H9 (cell line): Measurements from ENCODE around the gene MYRF. TPM values are rescaled to one million over a fixed set of nuclear protein-coding genes. Genes with fewer than 3 reads are reported as not detected.
A peak's percentile ranks its signal among the peaks of the same experiment; 100 is the strongest.

ENCODE experiments used
- DNase-seq: peaks from one replicate; pipeline ENCODE4 v3.0.0-alpha.2; 2017
- H2AFZ ChIP-seq: one replicate; pipeline ENCODE4 v1.6.1; 2013; ENCODE audit warnings: mild to moderate bottlenecking, low read length, control low read depth, moderate library complexity
- H2AK5ac ChIP-seq: 2 replicates; pipeline ENCODE4 v1.6.1; 2013; ENCODE audit warnings: low read length, control low read depth, mixed read lengths; ENCODE audit not compliant: insufficient read length
- H2BK120ac ChIP-seq: one replicate; pipeline ENCODE4 v1.6.1; 2013; ENCODE audit warnings: low read depth, mild to moderate bottlenecking, low read length, control low read depth, inconsistent platforms; ENCODE audit not compliant: poor library complexity, severe bottlenecking
- H2BK12ac ChIP-seq: 2 replicates; pipeline ENCODE4 v1.6.1; 2013; ENCODE audit warnings: low read length, control low read depth, mixed read lengths, low read depth; ENCODE audit not compliant: insufficient read length
- H2BK15ac ChIP-seq: 2 replicates; pipeline ENCODE4 v1.6.1; 2013; ENCODE audit warnings: low read depth, low read length, control low read depth
- H2BK20ac ChIP-seq: one replicate; pipeline ENCODE4 v1.6.1; 2013; ENCODE audit warnings: low read depth, mild to moderate bottlenecking, low read length, control low read depth, inconsistent platforms; ENCODE audit not compliant: poor library complexity, severe bottlenecking
- H2BK5ac ChIP-seq: 2 replicates; pipeline ENCODE4 v1.6.1; 2013; ENCODE audit warnings: low read length, control low read depth, mixed read lengths; ENCODE audit not compliant: insufficient read length
- H3K14ac ChIP-seq: 2 replicates; pipeline ENCODE4 v1.6.1; 2013; ENCODE audit warnings: low read length, control low read depth; ENCODE audit not compliant: insufficient read depth
- H3K18ac ChIP-seq: 2 replicates; pipeline ENCODE4 v1.6.1; 2013; ENCODE audit warnings: low read depth, mild to moderate bottlenecking, mixed read lengths, low read length, control low read depth; ENCODE audit not compliant: insufficient read length
- H3K23ac ChIP-seq: 2 replicates; pipeline ENCODE4 v1.6.1; 2013; ENCODE audit warnings: low read length, control low read depth, mixed read lengths, low read depth; ENCODE audit not compliant: insufficient read length
- H3K23me2 ChIP-seq: 2 replicates; pipeline ENCODE4 v1.6.1; 2013; ENCODE audit warnings: low read depth, mild to moderate bottlenecking, mixed read lengths, low read length, control low read depth; ENCODE audit not compliant: insufficient read length, poor library complexity, severe bottlenecking
- H3K27ac ChIP-seq: 2 replicates; pipeline ENCODE4 v1.5.1; 2013; ENCODE audit warnings: low read length, control low read depth, mixed read lengths, low read depth; ENCODE audit not compliant: insufficient read length
- H3K27me3 ChIP-seq: 2 replicates; pipeline ENCODE4 v1.6.1; 2013; ENCODE audit warnings: low read length, control low read depth, inconsistent platforms; ENCODE audit not compliant: insufficient read depth
- H3K4ac ChIP-seq: 2 replicates; pipeline ENCODE4 v1.6.1; 2013; ENCODE audit warnings: low read depth, mild to moderate bottlenecking, control low read depth, inconsistent platforms, low read length, moderate library complexity
- H3K4me1 ChIP-seq: 2 replicates; pipeline ENCODE4 v1.6.1; 2013; ENCODE audit warnings: low read length, control low read depth, inconsistent platforms; ENCODE audit not compliant: insufficient read depth
- H3K4me2 ChIP-seq: 2 replicates; pipeline ENCODE4 v1.6.1; 2013; ENCODE audit warnings: low read length, control low read depth, mixed read lengths; ENCODE audit not compliant: insufficient read length, insufficient read depth
- H3K56ac ChIP-seq: 2 replicates; pipeline ENCODE4 v1.6.1; 2013; ENCODE audit warnings: low read depth, mild to moderate bottlenecking, mixed read lengths, low read length, control low read depth; ENCODE audit not compliant: insufficient read length
- H3K79me1 ChIP-seq: 2 replicates; pipeline ENCODE4 v1.6.1; 2013; ENCODE audit warnings: low read depth, mild to moderate bottlenecking, moderate library complexity, low read length, control low read depth, inconsistent platforms; ENCODE audit not compliant: insufficient read depth, poor library complexity, severe bottlenecking
- H3K79me2 ChIP-seq: 2 replicates; pipeline ENCODE4 v1.6.1; 2013; ENCODE audit warnings: low read length, control low read depth, inconsistent platforms; ENCODE audit not compliant: insufficient read depth
- H3K9ac ChIP-seq: 2 replicates; pipeline ENCODE4 v1.6.1; 2013; ENCODE audit warnings: low read length, control low read depth, mixed read lengths; ENCODE audit not compliant: insufficient read length; ENCODE audit errors: extremely low read depth
- H3K9me3 ChIP-seq: one replicate; pipeline ENCODE4 v1.6.1; 2013; ENCODE audit warnings: low read depth, low read length, inconsistent platforms; ENCODE audit not compliant: control insufficient read depth
- H3T11ph ChIP-seq: one replicate; pipeline ENCODE4 v1.6.1; 2013; ENCODE audit warnings: mild to moderate bottlenecking, low read length, control low read depth, inconsistent platforms
- H4K20me1 ChIP-seq: one replicate; pipeline ENCODE4 v1.6.1; 2013; ENCODE audit not compliant: control insufficient read depth, insufficient read length, insufficient read depth
- H4K5ac ChIP-seq: 2 replicates; pipeline ENCODE4 v1.6.1; 2013; ENCODE audit warnings: low read depth, mild to moderate bottlenecking, mixed read lengths, low read length, control low read depth; ENCODE audit not compliant: insufficient read length
- H4K8ac ChIP-seq: replicated peaks from 2 replicates; pipeline ENCODE4 v1.6.1; 2013; ENCODE audit warnings: low read length, control low read depth, mixed read lengths, low read depth; ENCODE audit not compliant: insufficient read length
- H4K91ac ChIP-seq: 2 replicates; pipeline ENCODE4 v1.6.1; 2013; ENCODE audit warnings: low read depth, mild to moderate bottlenecking, moderate library complexity, mixed read lengths, low read length, control low read depth; ENCODE audit not compliant: insufficient read length
- H3K27ac Mint-ChIP-seq, 3 experiments: 2 replicates in 2 of 3; 3 replicates in 1 of 3; pipeline ENCODE4 v1.8.0; 2020 to 2021; ENCODE audit warnings: mixed read lengths in 3 of 3, mild to moderate bottlenecking in 1 of 3, moderate library complexity in 1 of 3
- H3K27me3 Mint-ChIP-seq: 2 replicates; pipeline ENCODE4 v1.8.0; 2021; ENCODE audit warnings: low read depth, mild to moderate bottlenecking, moderate library complexity, mixed read lengths
- H3K36me3 Mint-ChIP-seq, 3 experiments: 2 replicates in 2 of 3; 3 replicates in 1 of 3; pipeline ENCODE4 v1.8.0; 2020 to 2021; ENCODE audit warnings: low read depth in 3 of 3, mixed read lengths in 3 of 3; ENCODE audit not compliant: insufficient read depth in 1 of 3
- H3K4me1 Mint-ChIP-seq, 2 experiments: 2 replicates each; pipeline ENCODE4 v1.8.0; 2020; ENCODE audit warnings: mixed read lengths in 2 of 2
- H3K4me3 Mint-ChIP-seq, 2 experiments: 2 replicates in 1 of 2; 3 replicates in 1 of 2; pipeline ENCODE4 v1.8.0; 2020 to 2021; ENCODE audit warnings: mild to moderate bottlenecking in 2 of 2, mixed read lengths in 2 of 2, moderate library complexity in 1 of 2
- H3K9me3 Mint-ChIP-seq, 2 experiments: 2 replicates in 1 of 2; 3 replicates in 1 of 2; pipeline ENCODE4 v1.8.0; 2020; ENCODE audit warnings: mild to moderate bottlenecking in 2 of 2, mixed read lengths in 2 of 2, moderate library complexity in 1 of 2
- WGBS: extraction: QIAGEN DNeasy Blood & Tissue Kit; methylation state at CpG from one replicate; pipeline ENCODE4 v1.1.7; 2013; ENCODE audit warnings: missing lambda C conversion rate, low lambda C conversion rate, mixed read lengths; ENCODE audit not compliant: insufficient read length; ENCODE audit errors: extremely low coverage; 5-methylcytosine and 5-hydroxymethylcytosine counted together
- total RNA-seq: library from RNA; stranded (reverse); gene quantifications from 2 replicates; pipeline ENCODE4 v1.2.1, GENCODE V29; 2021
- TF ChIP-seq, protein P1 (sequence below): fragments of 200-600 bp; sonication (generic); conservative IDR thresholded peaks from 3 replicates; pipeline ENCODE4 v1.8.0; 2021; ENCODE audit warnings: antibody characterized with exemption, mild to moderate bottlenecking

The MYRF gene
- total RNA-seq, 1 experiment from 2014 or later: 13.9 TPM

DNA sequence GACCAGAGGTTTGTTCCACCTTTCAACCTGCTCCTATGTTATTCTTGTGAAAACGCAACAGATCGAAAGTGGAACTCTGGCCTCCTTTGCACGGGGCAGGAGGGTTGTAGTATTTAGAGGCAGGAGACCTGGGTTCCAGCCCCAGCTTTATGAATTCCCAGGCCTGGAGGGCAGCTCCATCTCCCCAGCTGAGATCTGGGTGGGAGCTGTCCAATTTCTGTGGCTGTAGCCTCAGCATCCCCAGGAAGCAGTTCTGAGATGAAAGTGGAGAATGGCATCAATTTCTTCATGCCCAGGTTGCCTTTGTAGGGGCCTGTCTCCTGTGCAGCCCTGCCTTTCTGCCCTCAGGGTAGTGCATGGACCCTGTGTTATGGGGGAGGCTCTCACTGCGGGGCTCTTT lies 79.8 kb downstream of the MYRF start:
- Histone ChIP-seq H2BK12ac (no peak overlapping the region), H2BK20ac (no peak overlapping the region), H3K4me1 (peaks cover 11% of the 10 kb centered on the region; the same call in 1 of the 2 replicates), H3K23ac (no peak overlapping the region), H2AK5ac (no peak overlapping the region), H3K9ac (no peak overlapping the region), H3T11ph (no peak overlapping the region), H4K5ac (no peak overlapping the region), H3K27me3 (no peaks in the 10 kb centered on the region), H2AFZ (no peak overlapping the region), H3K4me2 (peak overlapping the region; percentile 96), H2BK120ac (no peak overlapping the region), H4K20me1 (no peaks in the 10 kb centered on the region), H4K91ac (no peak overlapping the region), H3K4ac (no peak overlapping the region), H3K9me3 (no peaks in the 10 kb centered on the region), H3K14ac (no peak overlapping the region; the same call in 1 of the 2 replicates), H3K27ac (peak overlapping the region; percentile 27), H3K18ac (no peak overlapping the region), H3K79me1 (peaks cover 2% of the 10 kb centered on the region), H3K23me2 (peaks cover 12% of the 10 kb centered on the region), H3K79me2 (peaks cover 38% of the 10 kb centered on the region; the same call in 1 of the 2 replicates), H4K8ac (no peak overlapping the region), H2BK15ac (no peak overlapping the region), H2BK5ac (no peak overlapping the region), H3K56ac (no peak overlapping the region)
- no CpG with 5 or more reads among the region's 4 CpGs for WGBS
- Mint-ChIP-seq H3K27ac (peak overlapping the region in 2 of 3 experiments; percentile 33 to 92; a peak in 4 of 7 replicates), H3K27me3 (no peaks in the 10 kb centered on the region), H3K4me1 (peaks cover 59 to 63% of the 10 kb centered on the region in 2 experiments), H3K36me3 (peaks cover 23 to 38% (median 36%) of the 10 kb centered on the region in 3 experiments; a peak in 6 of 7 replicates), H3K4me3 (no peak overlapping the region; a peak in 1 of 5 replicates), H3K9me3 (no peaks in the 10 kb centered on the region)
- DNase-seq: no peak
- TF ChIP-seq, protein P1, sequence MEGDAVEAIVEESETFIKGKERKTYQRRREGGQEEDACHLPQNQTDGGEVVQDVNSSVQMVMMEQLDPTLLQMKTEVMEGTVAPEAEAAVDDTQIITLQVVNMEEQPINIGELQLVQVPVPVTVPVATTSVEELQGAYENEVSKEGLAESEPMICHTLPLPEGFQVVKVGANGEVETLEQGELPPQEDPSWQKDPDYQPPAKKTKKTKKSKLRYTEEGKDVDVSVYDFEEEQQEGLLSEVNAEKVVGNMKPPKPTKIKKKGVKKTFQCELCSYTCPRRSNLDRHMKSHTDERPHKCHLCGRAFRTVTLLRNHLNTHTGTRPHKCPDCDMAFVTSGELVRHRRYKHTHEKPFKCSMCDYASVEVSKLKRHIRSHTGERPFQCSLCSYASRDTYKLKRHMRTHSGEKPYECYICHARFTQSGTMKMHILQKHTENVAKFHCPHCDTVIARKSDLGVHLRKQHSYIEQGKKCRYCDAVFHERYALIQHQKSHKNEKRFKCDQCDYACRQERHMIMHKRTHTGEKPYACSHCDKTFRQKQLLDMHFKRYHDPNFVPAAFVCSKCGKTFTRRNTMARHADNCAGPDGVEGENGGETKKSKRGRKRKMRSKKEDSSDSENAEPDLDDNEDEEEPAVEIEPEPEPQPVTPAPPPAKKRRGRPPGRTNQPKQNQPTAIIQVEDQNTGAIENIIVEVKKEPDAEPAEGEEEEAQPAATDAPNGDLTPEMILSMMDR: no peak
